PC-9 (cell line): ENCODE measurements around the gene NOXA1.

ENCODE experiments used
- EZH2 ChIP-seq: fragments of 200-600 bp; sonication (generic); IDR thresholded peaks from 2 replicates; pipeline ENCODE4 v1.8.0; 2017; ENCODE audit warnings: antibody characterized with exemption, low read depth
- TF ChIP-seq, protein P1 (sequence below): fragments of 200-600 bp; sonication (generic); conservative IDR thresholded peaks from 2 replicates; pipeline ENCODE4 v1.6.1; 2017; ENCODE audit warnings: mixed run types, antibody characterized with exemption, mild to moderate bottlenecking, moderate library complexity

DNA sequence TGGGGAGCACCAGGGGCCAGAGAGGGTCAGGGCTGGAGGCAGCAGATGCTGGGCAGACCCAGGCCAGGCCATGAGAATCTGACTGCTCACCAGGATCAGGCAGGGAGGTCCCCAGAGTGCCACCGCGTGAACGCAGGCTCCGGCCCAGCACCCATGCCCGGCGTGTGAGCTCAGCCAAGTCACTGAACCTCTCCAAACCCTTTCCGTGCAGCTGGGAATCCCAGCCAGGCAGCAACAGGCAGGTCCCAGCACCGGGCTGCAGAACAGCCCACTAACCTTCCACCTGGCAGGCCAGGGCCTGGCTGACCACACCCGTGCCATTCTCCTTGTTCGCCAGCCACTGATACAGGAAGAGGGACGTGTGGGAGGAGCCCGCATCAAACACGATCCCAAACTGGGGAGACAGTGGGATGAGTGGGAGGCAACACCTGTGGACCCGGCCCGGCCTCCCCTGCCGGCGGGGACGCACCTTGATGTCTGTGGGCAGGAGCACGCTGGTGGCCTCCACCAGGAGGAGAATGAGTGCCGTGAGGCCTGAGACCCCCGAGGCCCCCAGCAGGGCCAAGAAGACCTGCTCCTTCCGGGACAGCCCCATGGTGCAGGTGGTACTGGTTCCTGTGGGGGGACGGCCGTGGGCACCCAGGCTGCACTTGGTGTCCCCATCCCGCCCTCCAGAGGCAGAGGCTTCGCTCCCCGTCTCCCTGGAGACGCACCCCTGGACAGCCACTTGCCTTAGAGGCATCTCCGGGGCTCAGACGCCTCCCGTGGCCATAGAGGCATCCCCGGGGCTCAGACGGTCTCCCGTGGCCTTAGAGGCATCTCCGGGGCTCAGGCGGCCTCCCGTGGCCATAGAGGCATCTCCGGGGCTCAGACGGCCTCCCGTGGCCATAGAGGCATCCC lies 14.7 kb downstream of the NOXA1 start:
- TF ChIP-seq, protein P1, sequence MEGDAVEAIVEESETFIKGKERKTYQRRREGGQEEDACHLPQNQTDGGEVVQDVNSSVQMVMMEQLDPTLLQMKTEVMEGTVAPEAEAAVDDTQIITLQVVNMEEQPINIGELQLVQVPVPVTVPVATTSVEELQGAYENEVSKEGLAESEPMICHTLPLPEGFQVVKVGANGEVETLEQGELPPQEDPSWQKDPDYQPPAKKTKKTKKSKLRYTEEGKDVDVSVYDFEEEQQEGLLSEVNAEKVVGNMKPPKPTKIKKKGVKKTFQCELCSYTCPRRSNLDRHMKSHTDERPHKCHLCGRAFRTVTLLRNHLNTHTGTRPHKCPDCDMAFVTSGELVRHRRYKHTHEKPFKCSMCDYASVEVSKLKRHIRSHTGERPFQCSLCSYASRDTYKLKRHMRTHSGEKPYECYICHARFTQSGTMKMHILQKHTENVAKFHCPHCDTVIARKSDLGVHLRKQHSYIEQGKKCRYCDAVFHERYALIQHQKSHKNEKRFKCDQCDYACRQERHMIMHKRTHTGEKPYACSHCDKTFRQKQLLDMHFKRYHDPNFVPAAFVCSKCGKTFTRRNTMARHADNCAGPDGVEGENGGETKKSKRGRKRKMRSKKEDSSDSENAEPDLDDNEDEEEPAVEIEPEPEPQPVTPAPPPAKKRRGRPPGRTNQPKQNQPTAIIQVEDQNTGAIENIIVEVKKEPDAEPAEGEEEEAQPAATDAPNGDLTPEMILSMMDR = no peak
- TF ChIP-seq EZH2 = no peak
